HG03108 (cell line): ENCODE results near the gene LHX6.

ENCODE experiments used
- ATAC-seq: cut with Tn5 transposase; IDR thresholded peaks from one replicate; pipeline ENCODE4 v1.9.1; 2021; ENCODE audit warnings: moderate library complexity; ENCODE audit not compliant: unreplicated experiment

Gene LHX6

DNA sequence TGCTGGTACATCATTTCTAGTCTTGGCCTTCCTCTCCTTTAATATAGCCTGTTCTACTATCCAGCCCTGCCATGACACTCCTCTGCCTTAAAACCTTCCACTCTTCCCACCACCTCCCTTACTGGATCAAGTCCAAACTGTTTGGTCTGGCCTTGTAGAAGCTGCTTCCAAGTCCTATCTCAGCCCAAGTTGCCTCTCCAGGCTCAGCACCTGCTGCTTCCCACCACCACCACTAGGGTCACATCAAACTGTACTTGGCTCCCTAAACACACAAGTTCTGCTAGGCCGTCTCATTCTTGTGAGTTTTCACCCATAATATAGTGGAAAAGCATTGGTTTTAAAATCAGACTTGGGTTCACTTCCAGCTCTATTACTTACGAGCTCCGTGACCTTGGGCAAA, 70.6 kb downstream of the LHX6 start:
- no peak for ATAC-seq

DNA sequence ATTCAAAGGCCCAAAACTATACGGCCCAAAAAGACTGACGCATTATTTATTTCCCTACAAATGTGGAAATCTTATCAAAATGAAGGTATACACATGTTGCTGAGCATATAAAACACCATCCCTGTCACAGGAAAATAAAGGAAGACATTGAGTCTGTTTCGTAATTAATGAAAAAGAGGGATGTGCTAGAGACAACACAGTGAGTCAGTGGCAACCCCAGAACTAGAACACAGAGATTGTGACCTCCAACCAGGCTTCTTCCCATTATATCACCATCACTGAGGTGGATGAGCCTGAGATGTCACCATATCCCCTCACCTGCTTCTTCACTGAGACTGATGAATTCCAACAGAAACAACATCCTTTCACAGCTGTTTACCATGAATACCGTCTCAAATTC, 73.0 kb downstream of the LHX6 start:
- no peak for ATAC-seq
